HUES6 (cell line): Measurements from ENCODE around the gene ORAI1.
A peak's percentile ranks its signal among the peaks of the same experiment; 100 is the strongest.

ENCODE experiments used
- H3K27ac ChIP-seq: 2 replicates; pipeline ENCODE4 v1.7.0; 2013; ENCODE audit warnings: low read depth, mild to moderate bottlenecking, low read length, inconsistent platforms
- H3K27me3 ChIP-seq: 2 replicates; pipeline ENCODE4 v1.6.1; 2013; ENCODE audit warnings: low read length; ENCODE audit not compliant: control insufficient read depth, insufficient read depth
- H3K36me3 ChIP-seq: 2 replicates; pipeline ENCODE4 v1.6.1; 2013; ENCODE audit warnings: low read length; ENCODE audit not compliant: control insufficient read depth, insufficient read depth
- H3K4me1 ChIP-seq: 2 replicates; pipeline ENCODE4 v1.6.1; 2013; ENCODE audit warnings: low read length; ENCODE audit not compliant: control insufficient read depth, insufficient read depth
- H3K4me3 ChIP-seq: 2 replicates; pipeline ENCODE4 v1.5.1; 2013; ENCODE audit warnings: low read depth, low read length
- H3K9ac ChIP-seq: one replicate; pipeline ENCODE4 v1.6.1; 2013; ENCODE audit warnings: mild to moderate bottlenecking, low read length
- H3K9me3 ChIP-seq: 2 replicates; pipeline ENCODE4 v1.6.1; 2013; ENCODE audit warnings: low read depth, low read length; ENCODE audit not compliant: control insufficient read depth, insufficient read depth

ORAI1 gene

GRCh38 chr12:121610239-121611149, 15.8 kb upstream of the ORAI1 start:
- Histone ChIP-seq H3K9ac (no peak overlapping the region), H3K36me3 (no peaks in the 10 kb centered on the region), H3K9me3 (no peaks in the 10 kb centered on the region), H3K4me1 (peaks cover 13% of the 10 kb centered on the region), H3K27ac (no peak overlapping the region), H3K27me3 (no peaks in the 10 kb centered on the region), H3K4me3 (no peak overlapping the region)

- no peak overlapping the region for H3K4me3 ChIP-seq
- H3K9me3 ChIP-seq, result no peaks in the 10 kb centered on the region
- H3K9ac ChIP-seq, result no peak overlapping the region
- peaks cover 13% of the 10 kb centered on the region for H3K4me1 ChIP-seq
- no peaks in the 10 kb centered on the region for H3K36me3 ChIP-seq
- H3K27me3 ChIP-seq, result no peaks in the 10 kb centered on the region
- H3K27ac ChIP-seq, result no peak overlapping the region
Measured at GRCh38 chr12:121611306-121611705, 15.0 kb upstream of the ORAI1 start.

- Histone ChIP-seq H3K4me3 (no peak overlapping the region), H3K4me1 (peaks cover 13% of the 10 kb centered on the region), H3K27ac (no peak overlapping the region), H3K9me3 (no peaks in the 10 kb centered on the region), H3K9ac (no peak overlapping the region), H3K36me3 (no peaks in the 10 kb centered on the region), H3K27me3 (no peaks in the 10 kb centered on the region)
Measured at GRCh38 chr12:121613462-121613861, 12.9 kb upstream of the ORAI1 start.

- H3K9ac ChIP-seq, result no peak overlapping the region
- no peaks in the 10 kb centered on the region for H3K9me3 ChIP-seq
- no peak overlapping the region for H3K4me3 ChIP-seq
- no peaks in the 10 kb centered on the region for H3K36me3 ChIP-seq
- peaks cover 19% of the 10 kb centered on the region for H3K4me1 ChIP-seq
- no peak overlapping the region for H3K27ac ChIP-seq
- no peaks in the 10 kb centered on the region for H3K27me3 ChIP-seq
Measured at GRCh38 chr12:121614872-121615467, 11.4 kb upstream of the ORAI1 start.

GRCh38 chr12:121618659-121619233, 7.6 kb upstream of the ORAI1 start:
- Histone ChIP-seq H3K9me3 (no peaks in the 10 kb centered on the region), H3K4me1 (peaks cover 12% of the 10 kb centered on the region), H3K27me3 (no peaks in the 10 kb centered on the region), H3K4me3 (no peak overlapping the region), H3K9ac (no peak overlapping the region), H3K27ac (no peak overlapping the region), H3K36me3 (no peaks in the 10 kb centered on the region)

- Histone ChIP-seq H3K4me3 (no peak overlapping the region), H3K36me3 (no peaks in the 10 kb centered on the region), H3K27me3 (no peaks in the 10 kb centered on the region), H3K27ac (peak overlapping the region; percentile 54; the same call in 1 of the 2 replicates), H3K4me1 (peaks cover 18% of the 10 kb centered on the region), H3K9me3 (no peaks in the 10 kb centered on the region), H3K9ac (peak overlapping the region; percentile 70)
Measured at GRCh38 chr12:121620333-121620891, 5.9 kb upstream of the ORAI1 start.

- Histone ChIP-seq H3K27me3 (no peaks in the 10 kb centered on the region), H3K27ac (peak overlapping the region; percentile 76; the same call in 1 of the 2 replicates), H3K9ac (peak overlapping the region; percentile 90), H3K36me3 (peaks cover 14% of the 10 kb centered on the region; the same call in 1 of the 2 replicates), H3K4me3 (peak overlapping the region; percentile 74), H3K9me3 (no peaks in the 10 kb centered on the region), H3K4me1 (peaks cover 43% of the 10 kb centered on the region)
Measured at GRCh38 chr12:121626853-121627640, 717 bp downstream of the ORAI1 start.

- Histone ChIP-seq H3K27me3 (no peaks in the 10 kb centered on the region), H3K9me3 (no peaks in the 10 kb centered on the region), H3K9ac (peak overlapping the region; percentile 90), H3K36me3 (peaks cover 16% of the 10 kb centered on the region; the same call in 1 of the 2 replicates), H3K4me1 (peaks cover 53% of the 10 kb centered on the region), H3K4me3 (peak overlapping the region; percentile 74), H3K27ac (peak overlapping the region; percentile 76; the same call in 1 of the 2 replicates)
Measured at GRCh38 chr12:121628037-121628436, 1.7 kb downstream of the ORAI1 start.

GRCh38 chr12:121628536-121628935, 2.2 kb downstream of the ORAI1 start:
- no peak overlapping the region; the same call in 1 of the 2 replicates for H3K27ac ChIP-seq
- peak overlapping the region; percentile 90 for H3K9ac ChIP-seq
- peaks cover 16% of the 10 kb centered on the region; the same call in 1 of the 2 replicates for H3K36me3 ChIP-seq
- H3K27me3 ChIP-seq, result no peaks in the 10 kb centered on the region
- H3K4me3 ChIP-seq, result peak overlapping the region; percentile 74
- H3K9me3 ChIP-seq, result no peaks in the 10 kb centered on the region
- peaks cover 56% of the 10 kb centered on the region for H3K4me1 ChIP-seq

- H3K9me3 ChIP-seq, result no peaks in the 10 kb centered on the region
- H3K9ac ChIP-seq, result no peak overlapping the region
- no peak overlapping the region for H3K27ac ChIP-seq
- no peak overlapping the region for H3K4me3 ChIP-seq
- H3K27me3 ChIP-seq, result no peaks in the 10 kb centered on the region
- H3K4me1 ChIP-seq, result peaks cover 55% of the 10 kb centered on the region
- H3K36me3 ChIP-seq, result peaks cover 17% of the 10 kb centered on the region; the same call in 1 of the 2 replicates
Measured at GRCh38 chr12:121630791-121631355, 4.5 kb downstream of the ORAI1 start.
